NCI-H1694 treated with DMSO at 0.1 percent for 48 hours (cell line): ENCODE measurements around the gene RASSF10.
A peak's percentile ranks its signal among the peaks of the same experiment; 100 is the strongest.

Source experiments
- DNase-seq: peaks from one replicate; lab custom pipeline; 2025; lab: John Stamatoyannopoulos, UW

The RASSF10 gene

GRCh38 chr11:12994476-12994875 is 14.6 kb upstream of the RASSF10 start:
- DNase-seq, result no peak

- DNase-seq, result no peak
Measured at GRCh38 chr11:12995188-12995587, 13.9 kb upstream of the RASSF10 start.

DNA sequence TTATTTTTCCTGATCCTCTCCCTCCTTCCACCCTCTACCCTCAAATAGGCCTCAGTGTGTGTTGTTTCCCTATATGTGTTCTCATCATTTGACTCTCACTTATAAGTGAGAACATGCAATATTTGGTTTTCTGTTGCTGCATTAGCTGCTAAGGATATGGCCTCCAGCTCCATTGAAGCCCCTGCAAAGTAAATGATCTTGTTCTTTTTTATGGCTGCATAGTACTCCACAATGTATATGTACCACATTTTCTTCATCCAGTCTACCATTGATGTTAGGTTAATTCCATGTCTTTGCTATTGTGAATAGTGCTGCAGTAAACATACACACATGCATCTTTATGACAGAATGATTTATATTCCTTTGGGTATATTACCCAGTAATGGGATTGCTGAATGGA is 13.3 kb upstream of the RASSF10 start:
- no peak for DNase-seq

- DNase-seq, result no peak
Measured at GRCh38 chr11:12997168-12997567, 11.9 kb upstream of the RASSF10 start.

DNA sequence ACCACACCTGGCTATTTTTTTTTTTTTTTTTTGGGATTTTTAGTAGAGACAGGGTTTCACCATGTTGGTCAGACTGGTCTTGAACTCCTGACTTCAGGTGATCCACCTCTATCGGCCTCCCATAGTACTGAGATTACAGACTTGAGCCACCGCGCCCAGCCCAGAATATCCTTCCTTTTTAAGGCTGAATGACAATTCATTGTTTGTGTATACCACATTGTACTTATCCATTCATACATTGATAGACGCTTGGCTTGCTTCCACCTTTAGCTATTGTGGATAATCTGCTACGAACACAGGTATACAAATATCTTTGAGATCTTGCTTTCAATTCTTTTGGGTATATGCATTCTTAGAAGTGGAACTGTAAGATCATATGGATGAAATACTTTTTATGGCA is 10.8 kb upstream of the RASSF10 start:
- DNase-seq, result no peak

DNA sequence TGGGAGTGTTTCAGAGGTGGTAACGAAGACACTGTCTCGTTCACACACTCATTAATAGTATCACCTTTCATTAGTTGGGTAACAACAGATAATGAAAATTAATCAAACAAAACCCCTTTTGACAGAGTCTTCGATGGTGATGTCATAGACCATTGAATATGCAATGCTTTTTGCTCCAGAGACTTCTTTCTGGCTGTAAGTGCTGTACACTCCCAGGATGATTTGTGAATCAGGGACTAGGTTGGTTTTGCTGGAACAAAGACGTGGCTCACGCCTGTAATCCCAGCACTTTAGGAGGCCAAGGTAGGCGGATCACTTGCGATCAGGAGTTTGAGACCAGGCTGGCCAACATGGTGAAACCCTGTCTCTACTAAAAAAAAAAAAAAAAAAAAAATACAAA is 9.5 kb upstream of the RASSF10 start:
- DNase-seq, result no peak

- DNase-seq, result no peak
Measured at GRCh38 chr11:13000116-13000515, 9.0 kb upstream of the RASSF10 start.

DNA sequence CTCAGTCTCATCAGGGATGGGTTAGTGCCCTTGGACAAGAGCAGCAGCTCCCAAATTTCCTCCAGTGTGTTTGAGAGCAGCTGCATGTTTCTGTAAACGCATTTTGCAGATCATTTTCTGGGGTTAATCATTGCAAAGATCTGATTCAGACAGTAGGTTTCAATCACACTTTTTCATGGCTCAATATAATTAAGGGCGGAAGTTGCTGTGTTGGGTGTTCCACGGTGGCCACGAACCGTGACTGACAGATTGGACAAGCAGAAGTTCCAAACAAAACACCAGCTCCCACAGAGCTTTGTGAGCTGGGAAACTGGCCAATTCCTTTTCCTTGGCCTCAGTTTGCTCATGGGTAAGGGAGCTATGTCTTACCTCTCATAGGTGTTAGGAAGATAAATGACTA is 8.4 kb upstream of the RASSF10 start:
- DNase-seq, result peak; percentile 33

DNA sequence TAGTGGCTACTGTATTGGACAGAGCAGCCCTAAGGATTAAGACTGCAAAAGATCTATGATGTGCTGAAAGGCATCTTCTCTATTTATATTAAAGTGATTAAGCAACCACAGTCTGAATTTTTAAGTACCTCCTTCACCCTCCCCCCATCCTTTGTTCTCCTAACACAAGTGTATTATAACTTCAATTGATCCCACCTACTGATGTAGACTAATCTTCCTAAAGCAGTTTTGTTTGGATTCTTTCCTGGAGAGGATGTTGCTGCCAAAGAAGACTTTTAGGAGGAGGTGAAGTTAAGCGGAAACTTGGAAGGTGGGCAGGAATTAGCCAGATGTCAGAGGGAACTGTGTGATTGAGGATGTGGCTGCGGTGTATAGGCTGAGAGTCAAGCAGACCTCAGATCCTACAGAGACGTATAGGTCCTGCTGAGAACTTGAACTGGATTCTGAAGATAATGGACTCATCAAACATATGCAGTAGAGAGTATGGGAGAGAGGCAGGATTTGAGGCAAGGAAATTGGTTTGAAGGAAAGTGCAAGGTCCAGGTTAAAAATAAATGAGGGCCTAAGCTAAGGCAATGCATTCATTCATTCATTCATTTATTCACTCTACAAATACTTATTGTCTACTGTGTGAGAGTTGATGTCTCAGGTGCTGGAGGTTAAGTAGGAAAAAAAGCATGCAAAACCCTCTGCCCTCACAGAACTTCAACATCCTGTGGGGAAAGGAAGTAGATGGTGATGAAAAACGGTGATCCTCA is 5.2 kb upstream of the RASSF10 start:
- no peak for DNase-seq

GRCh38 chr11:13007182-13008060 is 1.7 kb upstream of the RASSF10 start:
- no peak for DNase-seq

DNA sequence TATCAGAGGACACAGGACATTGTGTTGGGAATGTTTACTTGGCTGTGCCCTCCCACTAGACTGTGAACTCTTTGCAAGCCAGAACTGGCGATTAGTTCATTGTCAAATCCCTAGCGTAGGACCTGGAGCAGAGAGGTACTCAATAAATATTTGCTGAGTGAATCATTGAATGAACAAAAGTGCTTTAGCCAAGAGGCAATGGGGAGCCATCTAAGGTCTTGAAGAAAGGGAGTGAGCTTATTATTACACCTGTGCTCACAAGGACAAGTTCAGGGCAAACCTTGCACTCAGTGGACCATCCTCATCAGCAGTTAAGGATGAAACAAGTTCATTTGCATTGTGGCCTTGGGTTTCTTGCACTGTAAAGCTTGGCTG is 1.1 kb upstream of the RASSF10 start:
- DNase-seq, result no peak

- no peak for DNase-seq
Measured at GRCh38 chr11:13009476-13009920, 382 bp downstream of the RASSF10 start.

- no peak for DNase-seq
Measured at GRCh38 chr11:13009921-13010748, 1.0 kb downstream of the RASSF10 start.

DNA sequence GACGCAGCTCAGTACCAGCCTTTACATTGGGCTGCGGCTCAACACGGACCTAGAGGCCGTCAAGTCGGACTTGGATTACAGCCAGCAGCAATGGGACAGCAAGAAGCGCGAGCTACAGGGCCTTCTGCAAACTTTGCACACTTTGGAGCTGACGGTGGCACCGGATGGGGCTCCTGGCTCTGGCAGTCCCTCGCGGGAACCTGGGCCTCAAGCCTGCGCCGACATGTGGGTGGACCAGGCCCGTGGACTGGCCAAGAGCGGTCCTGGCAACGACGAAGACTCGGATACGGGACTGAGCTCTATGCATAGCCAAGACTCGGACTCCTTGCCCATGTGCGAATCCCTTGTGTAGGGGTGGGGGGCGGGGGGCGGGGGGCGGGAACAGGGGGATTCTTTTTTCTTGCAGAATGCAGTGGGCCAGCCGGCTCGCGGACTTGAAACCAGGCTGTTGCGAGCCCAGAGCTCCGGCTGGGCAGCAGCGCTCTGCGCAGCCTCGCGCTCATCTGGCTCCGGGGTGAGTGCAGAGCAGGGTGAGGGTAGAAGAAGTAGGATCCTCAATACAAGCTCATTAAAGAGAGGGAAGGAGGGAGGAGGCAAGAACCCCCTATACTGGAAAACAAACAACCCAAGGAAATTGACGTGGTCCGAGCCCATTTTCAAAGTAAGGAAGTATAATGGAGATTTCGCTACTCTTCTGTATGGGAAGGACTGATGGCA is 1.8 kb downstream of the RASSF10 start:
- no peak for DNase-seq

- no peak for DNase-seq
Measured at GRCh38 chr11:13011466-13012055, 2.4 kb downstream of the RASSF10 start.

- no peak for DNase-seq
Measured at GRCh38 chr11:13012056-13012661, 3.0 kb downstream of the RASSF10 start.

DNA sequence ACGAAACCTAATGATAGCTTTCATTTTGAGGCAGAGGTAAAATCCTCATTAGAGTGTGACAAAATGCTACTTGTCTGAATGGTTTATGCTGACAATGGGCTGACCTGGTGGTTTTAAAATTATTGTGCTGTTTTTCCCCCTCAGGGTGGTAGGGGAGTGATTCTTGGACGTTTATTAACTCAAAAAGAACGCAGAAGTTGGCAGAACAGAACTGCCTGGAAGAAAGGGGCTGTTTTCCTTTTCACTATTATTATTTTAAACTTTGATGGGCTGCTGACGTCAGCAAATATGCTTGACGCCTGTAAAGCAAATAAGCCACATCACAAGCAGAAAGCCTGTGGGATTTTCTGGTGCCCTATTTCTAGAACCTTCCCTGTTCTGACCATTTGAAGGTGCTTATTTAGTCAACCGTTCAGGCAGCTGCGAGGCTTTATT is 4.0 kb downstream of the RASSF10 start:
- DNase-seq, result no peak

GRCh38 chr11:13015753-13016152 is 6.6 kb downstream of the RASSF10 start:
- DNase-seq, result no peak

GRCh38 chr11:13016415-13016814 is 7.3 kb downstream of the RASSF10 start:
- DNase-seq, result no peak

DNA sequence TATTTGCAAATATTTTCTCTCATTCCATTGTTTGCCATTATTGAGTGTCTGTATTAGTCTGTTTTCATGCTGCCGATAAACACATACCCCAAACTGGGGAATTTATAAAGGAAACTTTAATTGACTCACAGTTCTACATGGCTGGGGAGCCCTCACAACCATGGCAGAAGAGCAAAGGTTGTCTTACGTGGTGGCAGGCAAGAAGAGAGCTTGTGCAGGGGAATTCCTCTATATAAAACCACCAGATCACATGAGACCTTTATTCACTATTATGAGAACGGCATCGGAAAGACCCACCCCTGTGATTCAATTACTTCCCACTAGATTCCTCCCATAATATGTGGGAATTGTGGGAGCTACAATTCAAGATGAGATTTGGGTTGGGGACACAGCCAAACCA is 10.2 kb downstream of the RASSF10 start:
- DNase-seq, result no peak

DNA sequence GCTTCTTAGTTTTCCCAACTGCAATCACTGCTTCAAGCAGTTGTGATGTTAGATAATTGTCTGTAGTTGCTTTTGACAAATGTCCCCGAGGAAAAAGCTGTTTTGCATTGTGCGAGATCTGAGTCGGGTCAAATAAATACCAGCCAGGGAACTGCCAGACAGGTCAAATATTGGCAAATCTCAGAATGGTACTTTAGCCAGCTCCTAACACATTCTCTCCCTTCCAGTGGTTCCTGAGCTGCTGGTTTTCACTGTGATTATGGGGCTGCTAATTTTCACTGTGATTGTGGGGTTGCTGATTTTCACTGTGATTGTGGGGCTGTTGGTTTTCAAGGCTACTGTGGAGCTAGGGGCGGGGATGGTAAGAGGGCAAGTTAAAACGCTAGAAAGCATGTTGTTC is 14.3 kb downstream of the RASSF10 start:
- DNase-seq, result no peak
